Renal pelvis (tissue), 4 donors: ENCODE measurements around the gene SKAP2. TPM values are rescaled to one million over a fixed set of nuclear protein-coding genes. Genes with fewer than 3 reads are reported as not detected.
"Not testable (repeated sequence)": the region's sequence is repeated elsewhere in the genome, so short reads cannot be mapped to it uniquely, and the experiment has no call there.

Source experiments
- DNase-seq: peaks from one replicate; pipeline ENCODE4 v3.0.0-alpha.2; 2013
- polyA plus RNA-seq, 3 donors: library from polyadenylated mRNA; unstranded; fragments of 120-200 nt; gene quantifications; one replicate each; pipeline ENCODE4 v1.2.1, GENCODE V29; 2013; ENCODE audit not compliant: insufficient read length in 3 of 3

SKAP2 gene
- polyA plus RNA-seq, 3 donors: 19.1 to 23.1 (median 20.6) TPM

DNA sequence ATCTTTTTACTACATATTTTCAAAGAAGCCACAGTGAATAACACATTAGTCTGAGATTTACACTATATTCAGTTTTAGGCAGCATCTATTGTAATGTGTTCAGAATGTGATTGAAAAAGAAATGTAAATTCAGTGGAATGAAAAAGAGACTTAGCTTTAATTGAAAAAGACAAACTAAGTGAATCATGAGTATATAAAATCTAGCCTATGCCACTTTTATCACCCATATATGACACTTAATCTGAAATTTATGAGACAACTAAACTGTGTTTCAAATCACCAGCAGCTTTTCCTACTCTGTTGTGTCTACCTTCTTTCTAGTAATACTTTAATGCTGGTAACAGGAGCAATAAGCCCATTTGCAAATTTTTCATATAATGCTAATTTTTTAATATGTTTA is 4.7 kb downstream of the SKAP2 start:
- no peak for DNase-seq

DNA sequence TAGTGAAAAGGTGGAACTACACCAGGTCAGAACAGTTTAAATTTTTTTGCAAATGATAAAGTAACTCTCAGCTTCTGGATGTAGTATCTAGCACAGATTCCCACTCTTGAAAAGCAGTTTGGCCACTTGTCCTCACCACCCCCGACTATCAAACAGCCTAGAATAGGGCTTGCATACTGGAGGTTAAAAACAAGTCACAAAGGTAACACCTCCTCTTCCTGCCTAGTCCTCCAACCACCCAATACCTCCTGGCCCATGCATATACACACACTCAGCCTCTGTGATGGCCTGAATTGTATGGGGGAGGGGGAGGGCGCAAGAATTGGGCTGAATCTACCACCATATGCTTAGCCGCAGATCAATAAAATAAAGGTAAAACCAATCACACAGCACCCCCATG is 5.7 kb downstream of the SKAP2 start:
- DNase-seq: no peak

DNA sequence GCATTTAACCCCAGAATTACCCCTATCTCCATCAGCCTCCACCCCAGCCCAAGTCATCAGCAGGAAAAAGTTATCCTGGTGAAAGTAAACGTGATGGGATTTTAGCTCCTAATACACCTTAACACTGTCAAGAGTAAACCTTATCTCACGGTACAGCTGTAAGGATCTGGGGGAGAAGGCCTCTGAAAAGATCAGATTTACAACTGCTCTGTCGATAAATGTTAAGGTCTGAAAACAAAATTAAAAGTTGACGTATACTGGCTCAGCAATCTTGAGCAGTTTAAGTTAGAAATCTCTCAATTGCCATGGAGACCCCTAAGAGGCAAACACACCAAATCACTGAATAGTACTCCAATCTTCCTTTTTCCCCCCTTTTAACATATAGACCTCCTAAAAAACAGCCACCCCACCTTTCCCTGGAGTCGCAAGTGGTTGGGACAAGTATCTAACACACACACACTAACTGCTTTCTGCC is 6.1 kb downstream of the SKAP2 start:
- DNase-seq: no peak

DNA sequence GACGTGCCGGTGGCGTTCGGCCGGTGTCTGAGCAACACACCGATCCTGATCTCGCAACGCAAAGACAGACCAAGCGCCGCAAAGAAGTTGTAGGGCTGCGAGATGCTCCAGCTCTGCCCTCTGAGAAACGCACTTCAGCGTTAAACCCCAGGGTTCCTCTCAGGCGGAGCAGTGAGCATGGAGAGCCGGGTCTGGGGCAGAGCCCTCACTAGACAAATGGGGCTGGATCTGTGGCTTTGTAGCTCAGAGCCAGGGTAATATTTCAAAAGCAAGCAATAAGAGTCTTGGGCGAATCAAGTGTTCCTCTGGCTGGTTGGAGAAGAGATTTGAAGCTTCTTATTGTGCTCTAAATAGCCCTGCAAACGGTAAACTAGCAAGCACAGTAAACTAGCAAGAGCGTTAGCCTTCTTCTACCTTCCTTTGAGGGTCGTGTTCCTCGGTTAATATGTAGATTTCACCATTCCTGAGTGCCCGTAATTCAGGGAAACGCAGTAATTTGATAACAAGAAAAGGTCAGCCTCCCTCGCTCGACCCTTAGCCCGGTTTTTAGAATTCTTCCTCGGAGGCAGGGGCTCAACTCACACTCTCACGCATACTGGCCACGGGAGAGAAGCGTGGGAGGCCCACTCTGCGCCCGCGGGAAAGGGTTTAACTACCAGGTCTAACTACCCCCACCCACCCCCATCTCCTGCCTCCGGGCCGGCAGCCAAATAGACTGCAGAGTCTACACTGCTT is 6.7 kb downstream of the SKAP2 start:
- DNase-seq: peak; percentile 74

DNA sequence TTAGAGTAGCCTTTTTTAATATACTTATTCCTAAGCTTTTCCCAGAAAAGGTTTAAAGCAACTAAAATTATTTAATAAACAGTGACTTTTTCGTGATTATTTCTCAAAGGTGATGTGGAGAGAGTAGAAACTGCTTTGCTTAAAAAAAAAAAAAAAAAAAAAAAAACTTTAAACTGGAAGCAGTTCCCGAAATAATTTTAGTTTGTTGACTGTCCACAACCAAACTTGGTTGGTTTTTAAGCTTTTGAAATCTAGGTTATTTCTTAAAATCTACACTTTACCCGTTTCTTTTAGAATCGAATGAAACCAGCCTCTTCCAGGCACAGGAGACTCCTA is 7.3 kb downstream of the SKAP2 start:
- DNase-seq: no peak

DNA sequence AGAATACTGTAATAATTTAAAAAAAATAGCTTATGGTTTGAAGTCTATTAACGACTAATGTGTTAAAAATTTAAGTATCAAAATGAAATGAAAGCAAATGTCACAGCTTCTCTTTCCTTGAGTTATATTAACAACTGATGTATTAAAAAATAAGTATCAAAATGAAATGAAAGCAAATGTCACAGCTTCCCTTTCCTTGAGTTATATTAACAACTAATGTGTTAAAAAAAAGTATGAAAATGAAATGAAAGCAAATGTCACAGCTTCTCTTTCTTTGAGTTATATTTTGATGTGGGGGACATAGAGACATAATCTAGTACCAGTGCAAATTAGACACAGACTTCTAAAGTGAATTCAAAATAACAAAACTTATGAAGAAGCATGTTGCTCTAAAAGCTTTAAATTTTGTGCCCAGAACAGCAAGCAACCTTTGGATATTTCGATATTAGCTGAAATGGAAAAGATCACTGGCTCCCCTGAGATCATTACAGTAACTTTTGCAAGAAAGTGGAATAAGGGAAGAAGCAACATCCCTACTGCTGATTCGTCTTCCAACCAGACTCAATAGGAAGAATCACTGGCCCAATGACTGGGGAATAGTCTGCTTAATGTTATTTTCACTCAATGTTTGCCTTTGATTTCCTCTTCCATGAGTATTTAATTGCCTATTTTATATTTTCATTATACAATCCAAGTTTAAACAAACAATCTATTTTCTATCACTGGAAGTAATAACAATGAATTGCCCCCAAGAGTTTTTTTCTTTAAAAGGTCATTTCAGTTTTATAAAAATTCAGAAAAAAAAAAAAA is 8.0 kb downstream of the SKAP2 start:
- no peak for DNase-seq

DNA sequence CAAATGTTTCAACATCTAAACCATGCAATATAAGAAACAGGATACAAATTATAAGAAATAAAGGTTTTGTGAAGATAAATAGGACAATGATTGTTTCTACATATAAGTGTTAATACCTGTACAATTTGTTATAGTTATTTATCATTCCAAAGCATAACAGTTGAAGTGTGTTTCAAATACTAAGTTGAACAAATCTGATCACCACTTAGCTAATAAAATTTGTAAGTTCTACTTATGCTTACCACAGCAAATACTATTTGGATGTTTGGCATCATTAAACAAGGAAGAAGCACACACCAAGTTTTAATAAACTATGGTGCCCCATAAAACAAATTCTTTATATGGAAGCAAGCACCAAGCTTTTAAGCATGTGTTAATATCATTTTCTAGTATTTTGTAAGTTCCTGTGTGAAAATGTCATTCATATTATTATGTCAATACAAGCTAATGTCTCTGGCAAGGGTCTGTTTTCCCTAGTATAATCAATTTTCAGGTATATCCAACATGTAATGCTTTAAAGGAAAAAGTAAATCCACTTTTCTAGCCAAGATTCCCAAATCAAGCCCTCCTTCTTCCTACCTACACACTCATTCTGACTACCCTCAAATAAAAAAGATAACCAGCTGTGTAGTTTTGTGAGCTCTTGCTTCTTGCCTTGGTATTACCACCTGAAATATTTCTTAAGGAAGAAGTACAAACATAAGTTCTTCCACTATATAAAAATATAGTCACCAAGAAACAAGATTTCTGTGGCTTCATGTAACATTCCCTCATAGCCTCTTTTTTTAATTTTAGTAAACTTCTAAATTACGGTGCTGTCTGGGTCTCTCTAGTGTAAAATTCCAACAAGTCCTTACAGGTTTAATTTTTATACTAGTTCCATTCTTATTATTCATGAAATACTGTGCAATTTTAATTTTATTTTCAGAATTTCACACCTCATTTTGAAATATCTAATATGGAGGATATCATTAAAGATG is 9.2 kb downstream of the SKAP2 start:
- DNase-seq: no peak

DNA sequence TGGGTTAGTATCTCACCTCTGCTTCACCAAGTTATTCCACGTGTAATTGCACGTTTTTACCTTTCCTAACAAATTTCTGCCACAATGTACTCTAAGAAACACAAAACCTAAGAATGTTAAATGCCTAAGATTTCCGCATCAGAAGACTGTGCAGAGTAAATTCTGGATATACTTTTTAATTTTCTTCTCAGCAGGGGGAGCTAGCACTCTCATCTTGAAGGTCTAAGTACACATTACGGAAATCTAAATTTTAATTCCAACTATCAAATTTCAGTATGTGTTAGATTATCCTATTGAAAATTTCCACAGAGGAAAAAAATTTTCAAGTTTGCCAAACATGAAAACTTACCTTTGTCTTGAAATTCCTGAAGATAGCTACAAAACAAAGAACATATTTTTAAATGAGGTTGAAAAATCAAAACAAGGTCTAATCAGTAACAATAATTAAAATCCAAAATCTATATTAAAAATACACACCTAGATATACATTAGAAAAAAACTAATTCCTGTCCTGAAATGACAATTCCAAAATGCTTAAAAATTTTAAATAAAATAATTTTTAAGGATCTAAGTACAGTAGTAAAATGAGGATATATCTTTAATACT is 10.5 kb downstream of the SKAP2 start:
- DNase-seq: peak; percentile 78

DNA sequence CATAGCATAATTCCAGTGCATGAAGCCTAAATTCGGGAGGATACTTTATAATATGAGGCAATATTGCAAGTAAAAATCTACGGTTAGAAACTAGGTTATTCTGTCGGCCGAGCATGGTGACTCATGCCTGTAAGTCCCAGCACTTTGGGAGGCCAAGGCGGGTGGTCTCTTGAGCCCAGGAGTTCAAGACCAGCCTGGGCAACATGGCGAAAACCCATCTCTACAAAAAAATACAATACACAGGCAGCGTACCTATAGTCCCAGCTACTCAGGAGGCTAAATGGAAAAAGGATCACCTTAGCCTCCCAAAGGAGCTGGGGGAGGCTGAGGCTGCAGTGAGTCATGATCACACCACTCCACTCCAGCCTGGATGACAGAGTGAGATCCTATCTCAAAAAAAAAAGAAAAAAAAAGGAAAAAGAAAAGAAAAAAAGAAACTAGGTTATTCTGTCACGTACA is 14.2 kb downstream of the SKAP2 start:
- no peak for DNase-seq

DNA sequence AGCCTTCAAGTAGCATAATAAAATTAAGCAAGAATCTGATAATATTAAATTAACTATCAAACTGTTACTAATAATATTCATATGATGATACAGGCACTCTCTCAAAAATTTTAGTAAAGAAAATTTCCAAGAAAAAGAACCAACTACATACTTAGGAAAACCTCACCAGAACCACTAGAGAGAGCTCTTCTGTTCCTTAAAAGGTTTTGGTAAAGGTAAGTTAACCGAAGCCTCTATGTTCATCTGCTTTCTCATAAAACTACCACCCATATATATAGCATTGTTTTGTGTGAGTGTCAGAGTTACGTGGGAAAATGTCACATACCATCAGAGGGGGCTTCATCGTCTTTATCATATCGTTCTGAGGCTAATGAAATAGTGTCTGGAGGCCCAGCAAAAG is 20.7 kb downstream of the SKAP2 start:
- no peak for DNase-seq

DNA sequence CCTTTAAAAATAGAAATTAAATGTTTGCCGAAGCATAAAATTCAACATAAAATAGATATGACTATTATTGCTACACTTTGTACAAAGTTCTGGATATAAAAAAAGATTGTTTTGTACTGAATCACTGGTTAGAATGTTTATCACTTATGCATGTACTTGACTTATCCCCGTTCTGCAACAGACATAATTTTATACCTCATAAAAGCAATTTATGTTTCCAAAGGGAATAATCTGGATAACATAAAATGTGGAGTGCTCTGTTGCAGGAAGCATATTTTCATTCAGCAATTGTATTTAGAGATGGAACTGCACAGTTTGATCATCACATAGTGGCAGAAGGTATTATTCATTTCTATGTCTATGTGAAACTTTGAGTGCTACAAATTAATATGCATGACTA is 21.5 kb downstream of the SKAP2 start:
- no peak for DNase-seq

DNA sequence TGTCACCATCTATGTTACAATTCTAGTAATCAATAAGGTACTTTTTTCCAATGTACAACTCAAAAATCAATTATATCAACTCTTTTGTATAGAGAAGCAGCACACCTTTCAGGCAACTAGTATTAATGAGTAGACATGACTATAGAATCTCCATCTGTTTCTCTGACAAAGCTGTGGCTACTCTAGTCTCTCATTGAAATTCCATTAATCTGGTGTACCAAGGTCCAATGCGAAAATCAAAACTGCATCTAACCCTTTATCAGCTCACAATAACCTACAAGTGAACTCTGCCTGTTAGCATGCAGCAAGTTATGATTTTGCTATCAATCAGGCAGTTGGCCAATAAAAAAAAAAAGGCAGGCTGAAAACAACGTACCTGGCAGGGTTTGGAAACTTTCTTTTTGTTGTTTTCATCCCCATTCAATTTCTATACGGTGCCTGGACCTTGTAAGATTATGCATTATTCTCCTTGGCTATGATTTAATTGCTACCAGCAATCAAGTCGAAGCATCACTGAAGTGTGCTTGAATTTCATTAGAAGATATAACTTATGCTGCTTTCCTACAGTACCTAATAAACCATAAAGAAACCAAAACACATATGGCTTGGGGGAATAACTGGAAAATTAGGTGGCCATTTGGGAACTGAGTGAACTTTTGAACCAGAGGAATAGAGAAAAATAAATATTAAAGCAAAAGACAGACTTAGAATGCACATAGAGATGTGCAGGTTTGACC is 23.2 kb downstream of the SKAP2 start:
- DNase-seq: no peak

DNA sequence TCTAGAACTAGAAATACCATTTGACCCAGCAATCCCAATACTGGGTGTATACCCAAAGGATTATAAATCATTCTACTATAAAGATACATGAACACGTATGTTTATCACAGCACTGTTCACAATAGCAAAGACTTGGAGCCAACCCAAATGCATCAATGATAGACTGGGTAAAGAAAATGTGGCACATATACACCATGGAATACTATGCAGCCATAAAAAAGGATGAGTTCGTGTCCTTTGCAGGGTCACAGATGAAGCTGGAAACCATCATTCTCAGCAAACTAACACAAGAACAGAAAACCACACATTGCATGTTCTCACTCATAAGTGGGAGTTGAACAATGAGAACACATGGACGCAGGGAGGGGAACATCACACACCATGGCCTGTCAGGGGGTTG is 27.6 kb downstream of the SKAP2 start:
- DNase-seq: not testable (repeated sequence)

DNA sequence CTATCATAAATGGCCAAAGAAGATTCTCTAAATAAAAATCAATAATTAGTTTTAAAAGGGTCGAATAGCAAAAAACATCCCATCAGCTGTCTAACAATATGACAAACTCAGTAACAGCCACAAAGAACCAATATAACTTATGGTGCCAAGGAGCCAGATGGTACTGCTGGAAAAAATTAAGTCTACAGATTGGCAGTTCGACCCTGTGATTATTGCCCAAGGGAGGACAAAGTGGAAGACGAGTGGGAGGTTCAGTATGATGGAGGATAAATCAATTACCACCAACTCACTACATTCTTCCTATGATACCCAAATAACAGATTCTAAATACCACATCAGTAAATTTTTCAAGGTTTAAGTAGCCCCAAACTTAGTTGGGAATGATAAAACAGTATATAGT is 49.0 kb downstream of the SKAP2 start:
- DNase-seq: no peak

DNA sequence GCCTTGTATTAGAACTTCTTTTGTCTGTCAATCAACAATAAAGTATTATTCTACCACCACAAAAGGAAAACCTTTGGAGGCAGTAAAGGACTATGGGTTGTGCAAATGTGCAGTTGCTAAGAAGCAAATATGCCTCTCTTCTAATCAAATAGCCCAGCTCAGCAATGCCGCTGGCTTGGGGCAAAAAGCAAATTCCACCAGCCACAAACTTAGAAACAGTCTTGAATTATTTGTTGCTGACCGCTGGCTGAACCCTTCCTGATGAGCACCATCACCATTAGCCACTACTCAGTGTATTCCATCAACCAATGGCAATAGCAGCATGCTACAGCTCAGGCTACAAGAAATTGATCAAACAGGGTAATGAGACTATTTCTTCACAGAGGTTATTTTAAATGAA is 51.0 kb downstream of the SKAP2 start:
- DNase-seq: peak; percentile 34

DNA sequence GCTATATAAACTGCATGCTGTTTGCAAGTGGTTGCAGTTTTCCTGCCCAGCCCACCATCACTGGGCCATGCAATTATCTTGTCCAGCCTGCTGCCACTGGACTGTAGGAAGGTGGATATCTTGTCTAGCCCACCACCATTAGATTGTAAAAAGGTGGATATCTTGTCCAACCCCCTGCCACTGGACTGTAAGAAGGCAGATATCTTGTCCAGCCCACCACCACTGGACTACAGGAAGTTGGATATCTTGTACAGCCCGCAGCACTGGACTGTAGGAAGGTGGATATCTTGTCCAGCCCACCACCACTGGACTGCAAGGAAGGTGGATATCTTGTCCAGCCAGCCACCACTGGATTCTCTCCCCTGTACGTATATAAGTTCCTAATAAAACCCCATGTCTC is 69.8 kb downstream of the SKAP2 start:
- DNase-seq: no peak

DNA sequence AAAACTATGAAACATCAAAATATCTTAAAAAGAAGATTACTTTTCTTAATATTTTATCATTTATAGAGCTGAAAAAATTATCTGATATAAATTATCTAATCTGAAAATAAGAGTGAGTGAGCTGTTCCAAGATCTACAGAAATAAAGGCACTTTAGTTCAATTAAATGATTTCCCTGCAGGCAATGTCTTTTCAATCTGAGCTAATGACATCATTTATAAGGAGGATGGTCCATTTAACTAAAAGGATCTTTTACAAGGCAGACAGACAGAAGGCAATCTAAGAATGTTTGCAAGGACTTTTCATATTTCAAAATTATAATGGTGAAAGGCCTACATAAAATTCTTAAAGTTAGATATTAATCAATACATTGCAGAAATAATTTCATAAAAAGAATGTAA is 71.8 kb downstream of the SKAP2 start:
- no peak for DNase-seq

DNA sequence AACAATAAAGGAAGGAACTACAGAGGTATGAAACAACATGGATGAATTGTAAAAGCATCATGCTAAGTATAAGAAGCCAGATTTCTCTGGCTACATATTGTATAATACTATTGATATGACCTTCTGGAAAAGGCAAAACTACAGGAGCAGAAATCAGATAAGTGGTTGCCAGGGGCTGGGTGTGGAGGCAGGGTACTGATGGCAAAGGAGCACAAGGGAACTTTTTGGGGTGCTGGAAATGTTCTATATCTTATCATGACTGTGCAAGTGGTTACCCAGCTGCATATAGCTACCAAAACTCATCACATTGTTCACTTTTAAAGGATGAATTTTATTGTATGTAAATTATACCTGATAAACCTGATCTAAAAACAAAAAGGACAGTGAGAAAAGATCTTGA is 72.4 kb downstream of the SKAP2 start:
- no peak for DNase-seq

DNA sequence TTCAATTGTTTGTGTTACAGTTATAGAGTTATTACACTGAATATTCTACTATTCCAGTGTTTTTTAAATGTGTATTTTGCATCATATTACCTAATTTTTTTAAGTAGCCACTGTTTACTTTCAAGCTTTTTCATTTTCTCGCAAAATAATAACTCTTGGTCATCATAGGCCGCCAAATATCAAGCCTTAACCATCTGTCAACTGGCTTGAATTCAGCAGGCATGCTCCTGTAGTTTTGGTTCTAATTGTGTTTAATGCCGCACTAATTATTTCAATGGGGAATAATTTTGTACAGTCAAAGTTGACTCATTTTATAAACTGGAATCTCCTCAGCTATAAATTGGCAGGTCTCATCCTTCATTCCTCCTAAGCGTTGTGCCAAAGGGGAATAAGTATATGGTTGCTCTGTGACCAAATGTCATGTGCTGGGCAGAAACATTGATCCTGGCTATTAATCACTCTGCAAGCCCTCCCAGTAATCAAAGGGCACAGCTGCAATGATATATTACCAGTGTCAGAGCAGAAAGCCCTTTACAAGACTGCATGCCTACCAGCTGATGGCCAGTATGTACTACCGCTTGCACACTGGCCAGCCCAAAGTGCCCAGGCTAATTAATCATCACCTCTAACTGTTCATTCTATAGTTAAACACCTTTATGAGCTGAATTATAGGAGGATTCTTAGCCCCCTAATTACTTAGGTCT is 74.8 kb downstream of the SKAP2 start:
- no peak for DNase-seq

DNA sequence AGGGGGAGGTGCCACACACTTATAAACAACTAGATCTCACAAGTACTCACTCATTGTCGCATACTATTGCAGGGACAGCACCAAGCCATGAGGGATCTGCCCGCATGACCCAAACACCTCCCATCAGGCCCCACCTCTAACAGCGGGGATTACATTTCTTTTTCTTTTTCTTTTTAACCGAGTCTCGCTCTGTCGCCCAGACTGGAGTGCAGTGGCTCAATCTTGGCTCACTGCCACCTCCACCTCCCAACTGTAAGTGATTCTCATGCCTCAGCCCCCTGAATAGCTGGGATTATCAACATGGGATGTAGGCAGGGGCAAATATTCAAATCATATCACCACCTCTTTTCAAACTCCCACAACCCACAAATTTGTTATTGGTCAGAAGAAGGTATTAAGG is 76.7 kb downstream of the SKAP2 start:
- peak; percentile 23 for DNase-seq
